Hepatocyte (in vitro differentiated cells): ENCODE data around the gene SLC15A3.

Source experiments
- EZH2 ChIP-seq: fragments of 200-600 bp; sonication (generic); IDR thresholded peaks from 2 replicates; pipeline ENCODE4 v1.6.1; 2016; ENCODE audit warnings: antibody characterized with exemption, mild to moderate bottlenecking, borderline replicate concordance
- EZH2phosphoT487 ChIP-seq: fragments of 200-600 bp; sonication (generic); IDR thresholded peaks from one replicate; pipeline ENCODE4 v1.6.1; 2018; ENCODE audit warnings: antibody characterized with exemption, mild to moderate bottlenecking, low read depth, moderate library complexity; ENCODE audit not compliant: unreplicated experiment, severe bottlenecking
- TF ChIP-seq, protein P1 (sequence below): fragments of 200-600 bp; sonication (generic); IDR thresholded peaks from 2 replicates; pipeline ENCODE4 v1.5.1; 2016; ENCODE audit warnings: antibody characterized with exemption, mild to moderate bottlenecking; ENCODE audit not compliant: poor library complexity

DNA sequence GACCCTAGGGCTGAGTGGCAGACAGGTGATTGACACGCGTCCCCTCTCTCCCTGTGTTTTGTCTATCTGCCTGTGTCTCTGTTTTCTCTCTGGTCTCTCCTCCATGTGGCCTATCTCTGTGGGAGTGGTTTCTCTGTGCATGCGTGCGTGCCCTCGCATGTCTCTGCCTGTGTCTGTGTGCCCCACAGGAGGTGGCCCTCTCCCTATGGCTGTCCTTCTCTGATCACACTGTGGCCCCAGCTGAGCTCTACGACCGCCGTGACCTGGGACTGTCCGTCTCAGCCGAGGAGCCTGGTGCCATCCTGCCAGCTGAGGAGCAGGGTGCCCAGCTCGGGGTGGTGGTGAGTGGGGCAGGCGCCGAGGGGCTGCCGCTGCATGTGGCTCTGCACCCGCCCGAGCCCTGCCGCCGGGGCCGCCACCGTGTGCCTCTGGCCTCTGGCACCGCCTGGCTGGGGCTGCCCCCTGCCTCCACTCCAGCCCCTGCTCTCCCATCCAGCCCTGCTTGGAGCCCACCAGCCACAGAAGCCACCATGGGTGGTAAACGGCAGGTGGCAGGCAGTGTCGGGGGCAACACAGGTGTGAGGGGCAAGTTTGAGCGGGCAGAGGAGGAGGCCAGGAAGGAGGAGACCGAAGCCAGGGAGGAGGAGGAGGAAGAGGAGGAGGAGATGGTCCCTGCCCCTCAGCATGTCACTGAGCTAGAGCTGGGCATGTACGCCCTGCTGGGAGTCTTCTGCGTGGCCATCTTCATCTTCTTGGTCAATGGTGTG is 16.1 kb downstream of the SLC15A3 start:
- TF ChIP-seq, protein P1, sequence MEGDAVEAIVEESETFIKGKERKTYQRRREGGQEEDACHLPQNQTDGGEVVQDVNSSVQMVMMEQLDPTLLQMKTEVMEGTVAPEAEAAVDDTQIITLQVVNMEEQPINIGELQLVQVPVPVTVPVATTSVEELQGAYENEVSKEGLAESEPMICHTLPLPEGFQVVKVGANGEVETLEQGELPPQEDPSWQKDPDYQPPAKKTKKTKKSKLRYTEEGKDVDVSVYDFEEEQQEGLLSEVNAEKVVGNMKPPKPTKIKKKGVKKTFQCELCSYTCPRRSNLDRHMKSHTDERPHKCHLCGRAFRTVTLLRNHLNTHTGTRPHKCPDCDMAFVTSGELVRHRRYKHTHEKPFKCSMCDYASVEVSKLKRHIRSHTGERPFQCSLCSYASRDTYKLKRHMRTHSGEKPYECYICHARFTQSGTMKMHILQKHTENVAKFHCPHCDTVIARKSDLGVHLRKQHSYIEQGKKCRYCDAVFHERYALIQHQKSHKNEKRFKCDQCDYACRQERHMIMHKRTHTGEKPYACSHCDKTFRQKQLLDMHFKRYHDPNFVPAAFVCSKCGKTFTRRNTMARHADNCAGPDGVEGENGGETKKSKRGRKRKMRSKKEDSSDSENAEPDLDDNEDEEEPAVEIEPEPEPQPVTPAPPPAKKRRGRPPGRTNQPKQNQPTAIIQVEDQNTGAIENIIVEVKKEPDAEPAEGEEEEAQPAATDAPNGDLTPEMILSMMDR: no peak
- TF ChIP-seq EZH2phosphoT487 (no peak), EZH2 (no peak)
